GM18502 (cell line): ENCODE data around the gene GABARAPL2.

Experiments used
- ATAC-seq: cut with Tn5 transposase; IDR thresholded peaks from one replicate; pipeline ENCODE4 v1.9.1; 2021; ENCODE audit warnings: mild to moderate bottlenecking; ENCODE audit not compliant: unreplicated experiment, poor library complexity

GABARAPL2 gene

DNA sequence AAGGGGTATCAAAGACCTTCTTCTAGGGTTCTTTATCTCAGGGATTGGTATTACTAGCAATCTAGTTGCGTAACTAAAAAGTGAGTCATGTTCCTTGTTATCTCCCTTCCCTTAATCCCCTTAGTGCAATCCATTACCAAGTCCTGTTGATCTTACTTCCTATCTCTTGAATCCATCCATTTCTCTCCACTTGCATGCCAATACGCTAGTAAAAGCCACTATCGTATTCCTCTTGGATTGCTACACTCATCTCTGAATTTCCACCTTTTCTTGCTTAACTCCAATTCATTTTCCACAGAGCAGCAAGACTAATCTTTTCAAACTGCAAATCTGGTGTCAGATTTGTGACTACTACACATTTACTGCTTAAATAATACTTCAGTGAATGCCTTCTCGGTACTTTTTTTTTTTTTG is 58.7 kb downstream of the GABARAPL2 start:
- ATAC-seq = no peak

DNA sequence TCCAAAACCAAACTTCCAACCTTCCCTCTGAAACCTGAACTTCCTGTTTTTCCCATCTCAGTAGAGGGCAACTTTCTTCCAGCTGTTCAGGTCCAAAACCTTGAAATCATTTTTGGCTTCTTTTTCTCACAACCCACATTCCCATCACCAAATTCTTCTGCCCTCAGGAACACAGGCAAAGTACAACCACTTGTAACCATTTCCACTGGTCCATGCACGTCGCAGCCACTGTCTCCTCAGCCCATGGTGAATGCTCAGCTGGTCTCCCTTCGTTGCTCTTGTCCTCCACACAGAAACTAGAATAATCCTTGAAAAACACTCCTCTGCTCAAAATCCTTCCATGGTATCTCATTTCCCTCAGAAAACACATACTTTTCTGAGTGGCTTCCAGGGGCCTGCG is 60.6 kb downstream of the GABARAPL2 start:
- ATAC-seq = no peak
